Smooth muscle cell of the coronary artery (primary cell): Measurements from ENCODE around the gene ASB3. TPM values are rescaled to one million over a fixed set of nuclear protein-coding genes. Genes with fewer than 3 reads are reported as not detected.

ENCODE experiments used
- total RNA-seq: library from RNA; depleted of rRNA; stranded (reverse); fragments of >200 nt; gene quantifications from 2 replicates; pipeline ENCODE4 v1.2.3, GENCODE V29; 2014; ENCODE audit warnings: low replicate concordance

Gene ASB3, protein sequence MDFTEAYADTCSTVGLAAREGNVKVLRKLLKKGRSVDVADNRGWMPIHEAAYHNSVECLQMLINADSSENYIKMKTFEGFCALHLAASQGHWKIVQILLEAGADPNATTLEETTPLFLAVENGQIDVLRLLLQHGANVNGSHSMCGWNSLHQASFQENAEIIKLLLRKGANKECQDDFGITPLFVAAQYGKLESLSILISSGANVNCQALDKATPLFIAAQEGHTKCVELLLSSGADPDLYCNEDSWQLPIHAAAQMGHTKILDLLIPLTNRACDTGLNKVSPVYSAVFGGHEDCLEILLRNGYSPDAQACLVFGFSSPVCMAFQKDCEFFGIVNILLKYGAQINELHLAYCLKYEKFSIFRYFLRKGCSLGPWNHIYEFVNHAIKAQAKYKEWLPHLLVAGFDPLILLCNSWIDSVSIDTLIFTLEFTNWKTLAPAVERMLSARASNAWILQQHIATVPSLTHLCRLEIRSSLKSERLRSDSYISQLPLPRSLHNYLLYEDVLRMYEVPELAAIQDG
- total RNA-seq: 26.2 and 27.3 TPM in 2 replicates

DNA sequence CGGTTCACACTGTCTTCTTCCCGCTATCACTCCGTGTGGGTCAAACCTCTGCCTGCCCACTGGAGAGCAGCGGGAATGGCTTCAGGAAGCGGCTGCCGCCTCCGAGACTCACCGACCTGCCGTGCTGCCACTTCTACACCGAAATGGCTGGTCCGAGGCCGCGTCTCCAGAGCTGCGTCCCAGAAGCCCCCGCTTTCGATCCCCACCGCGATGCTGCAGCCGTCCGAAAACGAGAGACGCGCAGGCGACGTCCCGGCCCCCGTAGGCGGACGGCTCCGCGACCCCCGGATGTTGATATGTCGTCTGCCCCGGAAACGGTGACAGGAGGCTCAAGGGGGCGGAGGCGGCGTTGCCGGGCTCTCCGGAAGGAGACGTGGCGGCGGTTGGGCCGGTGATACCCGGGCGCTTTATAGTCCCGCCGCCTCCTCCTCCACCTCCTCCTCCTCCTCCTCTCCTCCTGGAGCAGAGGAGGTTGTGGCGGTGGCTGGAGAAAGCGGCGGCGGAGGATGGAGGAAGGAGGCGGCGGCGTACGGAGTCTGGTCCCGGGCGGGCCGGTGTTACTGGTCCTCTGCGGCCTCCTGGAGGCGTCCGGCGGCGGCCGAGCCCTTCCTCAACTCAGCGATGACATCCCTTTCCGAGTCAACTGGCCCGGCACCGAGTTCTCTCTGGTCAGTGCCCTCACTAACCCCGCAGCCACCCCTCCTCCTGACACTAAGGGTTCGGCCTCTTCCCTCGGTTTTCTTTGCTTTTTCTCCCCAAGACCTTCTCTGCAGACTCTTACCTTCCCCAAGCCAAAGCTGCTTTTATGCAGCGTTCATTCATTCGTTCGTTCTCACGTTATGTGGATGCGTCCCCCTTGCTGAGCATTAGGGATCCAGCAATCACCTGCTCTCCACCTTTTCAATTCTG, at the start of gene ASB3, which contains the start of gene ERLEC1:
TSS of gene ASB3 (minus strand) at position 249 of the 909 bp plus-strand sequence. CDS start 21,381 bp downstream, outside the sequence.
TSS of gene ERLEC1 (plus strand) at position 340 of the 909 bp plus-strand sequence. CDS start at position 507, 167 bp downstream.

DNA sequence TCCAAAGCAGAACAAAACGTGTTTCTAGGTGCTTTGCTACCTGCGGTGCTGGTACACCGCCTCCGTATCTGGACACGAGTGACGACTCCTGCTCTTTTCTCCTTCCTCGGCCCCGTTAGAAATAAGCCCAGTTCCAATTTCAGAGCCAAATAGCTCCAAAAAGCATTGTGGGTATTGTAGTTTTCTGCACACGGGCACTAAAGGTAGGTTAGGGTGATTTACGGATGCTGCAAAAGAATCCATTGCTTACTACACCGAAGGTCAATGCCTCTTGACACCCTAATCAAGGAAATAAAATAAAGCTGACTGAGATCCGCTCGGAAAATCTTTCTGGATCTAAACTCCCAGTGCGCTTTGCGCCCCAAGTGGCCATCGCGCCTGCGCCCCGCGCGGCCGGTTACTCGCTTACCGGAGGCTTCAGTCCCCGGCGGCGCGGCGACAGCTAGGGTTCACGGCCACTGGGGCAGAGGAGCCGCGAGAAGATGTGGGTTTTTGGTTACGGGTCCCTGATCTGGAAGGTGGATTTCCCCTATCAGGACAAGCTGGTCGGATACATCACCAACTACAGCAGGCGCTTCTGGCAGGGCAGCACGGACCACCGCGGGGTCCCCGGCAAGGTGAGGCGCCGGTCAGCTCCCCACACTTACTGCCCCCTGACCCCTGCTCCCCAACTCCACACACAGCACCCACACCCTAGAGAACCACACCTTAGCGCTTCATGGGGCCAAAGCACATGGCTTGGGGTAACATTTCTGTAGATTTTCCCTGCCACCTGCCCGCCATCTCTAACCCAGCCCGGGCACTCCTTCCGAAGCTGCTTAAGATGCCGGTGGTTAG, 19.1 kb downstream of the ASB3 start, which contains the start of gene CHAC2:
TSS of gene CHAC2 (plus strand) at position 400 of the 837 bp plus-strand sequence. CDS start at position 483, 83 bp downstream.

Other genes with a start within 250 kb of the ASB3 start
- gene CHAC2, start 19.1 kb downstream of the ASB3 start, total RNA-seq: 0.47 and 2.2 TPM in 2 replicates
- gene ERLEC1, start 91 bp upstream of the ASB3 start, total RNA-seq: 38.6 and 83.5 TPM in 2 replicates
- 0.38 and 1.4 TPM in 2 replicates for gene GPR75, start 73.0 kb upstream of the ASB3 start, total RNA-seq
- 6.4 and 24.1 TPM in 2 replicates for gene PSME4, start 184.0 kb upstream of the ASB3 start, total RNA-seq